Astrocyte (in vitro differentiated cells and primary cell): ENCODE data around the gene RNF207.

Experiments used
- EZH2 ChIP-seq: IDR thresholded peaks from 2 replicates; pipeline ENCODE4 v1.6.1; 2012; ENCODE audit warnings: mild to moderate bottlenecking, low read length, inconsistent platforms; ENCODE audit not compliant: insufficient read depth
- TF ChIP-seq, protein P1 (sequence below): IDR thresholded peaks from 2 replicates; pipeline ENCODE4 v1.5.1; 2011; ENCODE audit warnings: low read depth, mild to moderate bottlenecking, inconsistent platforms, low read length, moderate library complexity; ENCODE audit not compliant: insufficient read depth

DNA sequence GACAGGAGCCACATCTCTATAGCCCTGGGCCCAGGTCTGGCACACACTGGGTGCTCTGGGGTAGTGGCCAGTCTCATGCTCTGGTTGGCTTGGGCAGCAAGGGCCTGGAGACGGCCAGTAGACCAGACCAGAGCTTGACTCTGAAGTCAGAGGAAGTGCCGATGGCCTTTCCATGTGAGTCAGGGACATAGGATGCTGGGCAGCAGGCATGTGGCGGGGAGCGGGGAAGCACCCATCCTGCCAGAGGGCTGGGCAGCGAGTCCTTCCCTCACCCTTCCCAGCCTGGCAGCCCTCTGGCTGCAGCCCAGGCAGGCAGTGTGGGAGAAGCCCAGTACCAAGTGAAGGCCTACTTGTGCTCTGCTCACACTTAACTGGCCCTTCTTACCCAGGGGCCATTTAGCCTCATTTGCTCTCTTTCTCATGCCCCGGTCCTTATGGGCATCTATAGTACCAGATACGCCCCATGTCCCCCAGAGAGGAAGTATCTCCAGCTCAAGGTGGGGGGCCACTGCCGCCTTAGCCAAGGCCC lies 51.7 kb downstream of the RNF207 start:
- TF ChIP-seq, protein P1, sequence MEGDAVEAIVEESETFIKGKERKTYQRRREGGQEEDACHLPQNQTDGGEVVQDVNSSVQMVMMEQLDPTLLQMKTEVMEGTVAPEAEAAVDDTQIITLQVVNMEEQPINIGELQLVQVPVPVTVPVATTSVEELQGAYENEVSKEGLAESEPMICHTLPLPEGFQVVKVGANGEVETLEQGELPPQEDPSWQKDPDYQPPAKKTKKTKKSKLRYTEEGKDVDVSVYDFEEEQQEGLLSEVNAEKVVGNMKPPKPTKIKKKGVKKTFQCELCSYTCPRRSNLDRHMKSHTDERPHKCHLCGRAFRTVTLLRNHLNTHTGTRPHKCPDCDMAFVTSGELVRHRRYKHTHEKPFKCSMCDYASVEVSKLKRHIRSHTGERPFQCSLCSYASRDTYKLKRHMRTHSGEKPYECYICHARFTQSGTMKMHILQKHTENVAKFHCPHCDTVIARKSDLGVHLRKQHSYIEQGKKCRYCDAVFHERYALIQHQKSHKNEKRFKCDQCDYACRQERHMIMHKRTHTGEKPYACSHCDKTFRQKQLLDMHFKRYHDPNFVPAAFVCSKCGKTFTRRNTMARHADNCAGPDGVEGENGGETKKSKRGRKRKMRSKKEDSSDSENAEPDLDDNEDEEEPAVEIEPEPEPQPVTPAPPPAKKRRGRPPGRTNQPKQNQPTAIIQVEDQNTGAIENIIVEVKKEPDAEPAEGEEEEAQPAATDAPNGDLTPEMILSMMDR = no peak
- TF ChIP-seq EZH2 = no peak
